ENCODE measurements around the gene PALD1. TPM values are rescaled to one million over a fixed set of nuclear protein-coding genes. Genes with fewer than 3 reads are reported as not detected.

PALD1 gene
- total RNA-seq, 1 donor from 2014 or later: 4.1 TPM

- Mint-ChIP-seq H3K9me3 (ENCODE audit: low read depth) (no peaks in the 10 kb centered on the region), H3K4me1 (ENCODE audit: low read depth) (peaks cover 10% of the 10 kb centered on the region), H3K36me3 (ENCODE audit: low read depth) (no peaks in the 10 kb centered on the region), H3K27me3 (ENCODE audit: low read depth) (no peaks in the 10 kb centered on the region), H3K27ac (ENCODE audit: unreplicated experiment) (no peak overlapping the region), H3K4me3 (ENCODE audit: unreplicated experiment) (no peak overlapping the region)
- TF ChIP-seq CTCF (IDR thresholded peaks at IDR 0.05): no peak
- no peak for DNase-seq (ENCODE audit: low spot score)
These were observed 9.3 kb downstream of the PALD1 start for GRCh38 chr10:70487824-70488223.

- no peaks in the 10 kb centered on the region for H3K36me3 Mint-ChIP-seq (ENCODE audit: low read depth)
- no peaks in the 10 kb centered on the region for H3K9me3 Mint-ChIP-seq (ENCODE audit: low read depth)
- H3K4me1 Mint-ChIP-seq (ENCODE audit: low read depth): no peaks in the 10 kb centered on the region
These were observed 11.6 kb downstream of the PALD1 start for GRCh38 chr10:70490142-70490541.

DNA sequence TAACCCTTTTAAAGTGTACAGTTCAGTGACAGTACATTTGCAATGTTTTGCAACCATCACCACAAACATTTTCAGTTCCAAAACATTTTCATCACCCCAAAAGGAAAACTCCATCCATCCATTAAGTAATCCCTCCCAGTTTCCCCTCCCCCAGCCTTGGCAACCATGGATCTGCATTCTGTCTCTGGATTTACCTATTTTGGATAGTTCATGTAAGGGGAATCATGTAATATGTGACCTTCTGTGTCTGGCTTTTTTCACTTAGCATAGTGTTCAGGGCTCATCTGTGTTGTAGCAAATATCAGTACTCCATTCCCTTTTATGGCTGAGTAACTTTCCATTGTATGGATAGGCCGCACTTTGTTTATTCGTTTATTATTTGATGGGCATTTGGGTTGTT, 13.0 kb downstream of the PALD1 start:
- H3K4me1 Mint-ChIP-seq (ENCODE audit: low read depth): no peaks in the 10 kb centered on the region
- H3K27ac Mint-ChIP-seq (ENCODE audit: unreplicated experiment): no peak overlapping the region
- H3K9me3 Mint-ChIP-seq (ENCODE audit: low read depth): no peaks in the 10 kb centered on the region
- H3K36me3 Mint-ChIP-seq (ENCODE audit: low read depth): no peaks in the 10 kb centered on the region
- no peak for TF ChIP-seq CTCF (IDR thresholded peaks at IDR 0.05)
- no peak for DNase-seq (ENCODE audit: low spot score)
- no peak overlapping the region for H3K4me3 Mint-ChIP-seq (ENCODE audit: unreplicated experiment)
- H3K27me3 Mint-ChIP-seq (ENCODE audit: low read depth): no peaks in the 10 kb centered on the region

More at GRCh38 chr10:70490142-70490541, 11.6 kb downstream of the PALD1 start:
- no peak for DNase-seq (ENCODE audit: low spot score)
- H3K27ac Mint-ChIP-seq (ENCODE audit: unreplicated experiment): no peak overlapping the region
- TF ChIP-seq CTCF (IDR thresholded peaks at IDR 0.05): no peak
- no peaks in the 10 kb centered on the region for H3K27me3 Mint-ChIP-seq (ENCODE audit: low read depth)
- no peak overlapping the region for H3K4me3 Mint-ChIP-seq (ENCODE audit: unreplicated experiment)

- no peak for TF ChIP-seq CTCF (IDR thresholded peaks at IDR 0.05)
- DNase-seq (ENCODE audit: low spot score): no peak
- no peaks in the 10 kb centered on the region for H3K27me3 Mint-ChIP-seq (ENCODE audit: low read depth)
- H3K9me3 Mint-ChIP-seq (ENCODE audit: low read depth): no peaks in the 10 kb centered on the region
- no peak overlapping the region for H3K4me3 Mint-ChIP-seq (ENCODE audit: unreplicated experiment)
- no peaks in the 10 kb centered on the region for H3K36me3 Mint-ChIP-seq (ENCODE audit: low read depth)
- no peaks in the 10 kb centered on the region for H3K4me1 Mint-ChIP-seq (ENCODE audit: low read depth)
- no peak overlapping the region for H3K27ac Mint-ChIP-seq (ENCODE audit: unreplicated experiment)
These were observed 14.5 kb downstream of the PALD1 start for GRCh38 chr10:70492786-70493659.

DNA sequence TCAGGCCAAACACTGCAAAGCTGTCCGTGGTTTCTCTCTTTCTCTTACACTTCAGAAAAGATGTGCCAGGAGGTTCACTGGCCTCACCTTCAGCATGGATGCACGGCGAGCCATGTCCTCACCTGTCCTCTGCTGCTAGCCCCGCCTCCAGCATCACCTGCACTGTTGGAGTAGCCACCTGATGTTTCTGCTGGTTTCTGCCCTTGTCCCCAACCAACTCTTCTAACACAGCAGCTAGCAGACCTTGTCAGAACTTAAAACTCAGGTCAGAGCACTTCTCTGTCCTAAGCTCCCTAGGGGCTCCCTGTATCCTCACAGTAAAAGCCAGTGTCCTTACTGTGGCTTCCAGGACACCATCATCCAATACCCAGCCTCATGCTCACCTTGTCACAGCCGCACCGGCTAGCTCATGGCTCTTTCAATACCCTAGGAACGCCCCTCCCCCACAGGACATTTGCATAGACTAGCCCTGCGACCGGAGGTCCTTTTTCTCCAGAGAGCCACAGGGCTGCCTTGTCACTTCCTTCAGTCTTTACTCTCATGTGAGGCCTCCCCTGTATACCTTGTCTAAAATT, 15.2 kb downstream of the PALD1 start:
- Mint-ChIP-seq H3K9me3 (ENCODE audit: low read depth) (no peaks in the 10 kb centered on the region), H3K4me3 (ENCODE audit: unreplicated experiment) (no peak overlapping the region), H3K36me3 (ENCODE audit: low read depth) (no peaks in the 10 kb centered on the region), H3K27me3 (ENCODE audit: low read depth) (no peaks in the 10 kb centered on the region), H3K4me1 (ENCODE audit: low read depth) (no peaks in the 10 kb centered on the region), H3K27ac (ENCODE audit: unreplicated experiment) (no peak overlapping the region)
- no peak for DNase-seq (ENCODE audit: low spot score)
- TF ChIP-seq CTCF (IDR thresholded peaks at IDR 0.05): no peak

Data from chondrocyte (in vitro differentiated cells).